ENCODE measurements around the gene SPEF2.

SPEF2 gene

GRCh38 chr5:35857606-35858205 is 240.0 kb downstream of the SPEF2 start:
- Histone ChIP-seq H3K27ac (ENCODE audit: low read depth, low read length) (no peak overlapping the region), H3K4me1 (ENCODE audit: control insufficient read depth, low read length) (peaks cover 71% of the 10 kb centered on the region), H3K9me2 (replicated peaks; ENCODE audit: control insufficient read depth, low read length) (no peaks in the 10 kb centered on the region), H3K27me3 (ENCODE audit: control insufficient read depth, low read length) (no peaks in the 10 kb centered on the region), H3F3A (ENCODE audit: control insufficient read depth, insufficient read depth) (no peaks in the 10 kb centered on the region), H3K36me3 (ENCODE audit: control insufficient read depth, low read length) (peaks cover 32% of the 10 kb centered on the region), H3K9me3 (ENCODE audit: control insufficient read depth, insufficient read depth, low read length) (no peaks in the 10 kb centered on the region), H4K20me1 (ENCODE audit: control insufficient read depth, insufficient read depth, low read depth, low read length) (no peaks in the 10 kb centered on the region), H3K4me3 (ENCODE audit: low read length) (peak overlapping the region; percentile 76), H3K4me2 (ENCODE audit: low read length) (peak overlapping the region; percentile 73), H3K79me2 (ENCODE audit: control insufficient read depth, low read length) (peaks cover 38% of the 10 kb centered on the region)
- TF ChIP-seq CTCF (IDR thresholded peaks at IDR 0.05; ENCODE audit: low read depth, low read length, poor library complexity, severe bottlenecking), result no peak
- TF ChIP-seq EZH2phosphoT487 (IDR thresholded peaks at IDR 0.05; ENCODE audit: borderline replicate concordance, low read length), result no peak

GRCh38 chr5:35859101-35859661 is 241.5 kb downstream of the SPEF2 start:
- Histone ChIP-seq H3K27ac (ENCODE audit: low read depth, low read length) (no peak overlapping the region), H3K9me2 (replicated peaks; ENCODE audit: control insufficient read depth, low read length) (no peaks in the 10 kb centered on the region), H3F3A (ENCODE audit: control insufficient read depth, insufficient read depth) (no peaks in the 10 kb centered on the region), H3K27me3 (ENCODE audit: control insufficient read depth, low read length) (no peaks in the 10 kb centered on the region), H4K20me1 (ENCODE audit: control insufficient read depth, insufficient read depth, low read depth, low read length) (no peaks in the 10 kb centered on the region), H3K79me2 (ENCODE audit: control insufficient read depth, low read length) (peaks cover 38% of the 10 kb centered on the region), H3K9me3 (ENCODE audit: control insufficient read depth, insufficient read depth, low read length) (no peaks in the 10 kb centered on the region), H3K4me2 (ENCODE audit: low read length) (peak overlapping the region; percentile 73), H3K36me3 (ENCODE audit: control insufficient read depth, low read length) (peaks cover 46% of the 10 kb centered on the region), H3K4me1 (ENCODE audit: control insufficient read depth, low read length) (peaks cover 63% of the 10 kb centered on the region), H3K4me3 (ENCODE audit: low read length) (peak overlapping the region; percentile 76)
- no peak for TF ChIP-seq CTCF (IDR thresholded peaks at IDR 0.05; ENCODE audit: low read depth, low read length, poor library complexity, severe bottlenecking)
- no peak for TF ChIP-seq EZH2phosphoT487 (IDR thresholded peaks at IDR 0.05; ENCODE audit: borderline replicate concordance, low read length)

GRCh38 chr5:35860686-35861085 is 243.0 kb downstream of the SPEF2 start:
- no peaks in the 10 kb centered on the region for H3F3A ChIP-seq (ENCODE audit: control insufficient read depth, insufficient read depth)

More at GRCh38 chr5:35860686-35861085, 243.0 kb downstream of the SPEF2 start:
- no peak overlapping the region for H3K4me3 ChIP-seq (ENCODE audit: low read length)
- H4K20me1 ChIP-seq (ENCODE audit: control insufficient read depth, insufficient read depth, low read depth, low read length), result no peaks in the 10 kb centered on the region
- H3K36me3 ChIP-seq (ENCODE audit: control insufficient read depth, low read length), result peaks cover 51% of the 10 kb centered on the region
- TF ChIP-seq EZH2phosphoT487 (IDR thresholded peaks at IDR 0.05; ENCODE audit: borderline replicate concordance, low read length) (no peak), CTCF (IDR thresholded peaks at IDR 0.05; ENCODE audit: low read depth, low read length, poor library complexity, severe bottlenecking) (no peak)
- no peaks in the 10 kb centered on the region for H3K9me2 ChIP-seq (replicated peaks; ENCODE audit: control insufficient read depth, low read length)
- no peak overlapping the region for H3K4me2 ChIP-seq (ENCODE audit: low read length)
- peaks cover 38% of the 10 kb centered on the region for H3K79me2 ChIP-seq (ENCODE audit: control insufficient read depth, low read length)
- H3K9me3 ChIP-seq (ENCODE audit: control insufficient read depth, insufficient read depth, low read length), result no peaks in the 10 kb centered on the region
- no peak overlapping the region for H3K27ac ChIP-seq (ENCODE audit: low read depth, low read length)
- no peaks in the 10 kb centered on the region for H3K27me3 ChIP-seq (ENCODE audit: control insufficient read depth, low read length)
- peaks cover 48% of the 10 kb centered on the region for H3K4me1 ChIP-seq (ENCODE audit: control insufficient read depth, low read length)

Measured in DOHH2 (cell line).